SK-N-SH (cell line): ENCODE results near the gene SIX2. TPM values are rescaled to one million over a fixed set of nuclear protein-coding genes. Genes with fewer than 3 reads are reported as not detected.

Experiments
- CTCF ChIA-PET: fragments of 300-600, 350-600 bp; formaldehyde crosslinking; extraction: SDS; loops from one replicate; lab custom pipeline; 2021; lab: Yijun Ruan, JAX
- POLR2A ChIA-PET: fragments of 350-600 bp; sonication (Branson Sonifier 250); formaldehyde crosslinking; extraction: SDS; loops from one replicate; lab custom pipeline; 2020; ENCODE audit warnings: antibody characterized with exemption, inconsistent platforms; lab: Yijun Ruan, JAX
- DNase-seq: peaks from one replicate; pipeline ENCODE4 v3.0.0; 2012
- H2AFZ ChIP-seq: fragments of 200-600 bp; sonication (generic); 2 replicates; pipeline ENCODE4 v1.8.1; 2016; ENCODE audit warnings: antibody characterized with exemption, mild to moderate bottlenecking, low read depth
- H3F3A ChIP-seq: fragments of 200-600 bp; sonication (generic); replicated peaks from 2 replicates; pipeline ENCODE3; 2016; ENCODE audit warnings: antibody characterized with exemption, mild to moderate bottlenecking; ENCODE audit not compliant: insufficient read depth
- H3K27ac ChIP-seq, 2 experiments: fragments of 200-500 bp in 1 of 2; fragments of 200-600 bp in 1 of 2; sonication (Bioruptor generic) in 1 of 2; sonication (generic), shearing (Covaris generic) in 1 of 2; 2 replicates each; pipeline versions ENCODE4 v1.5.1 to v1.6.1; 2014 to 2016; ENCODE audit warnings: low read depth in 2 of 2, inconsistent platforms in 1 of 2, low read length in 1 of 2, mild to moderate bottlenecking in 1 of 2, mixed read lengths in 1 of 2
- H3K27me3 ChIP-seq: fragments of 200-600 bp; sonication (generic), shearing (Covaris generic); 2 replicates; pipeline ENCODE4 v1.6.1; 2016; ENCODE audit warnings: mixed run types; ENCODE audit not compliant: insufficient read depth
- H3K36me3 ChIP-seq, 2 experiments: fragments of 200-500 bp in 1 of 2; fragments of 200-600 bp in 1 of 2; sonication (Bioruptor generic) in 1 of 2; sonication (generic) in 1 of 2; replicated peaks in 1 of 2; 2 replicates each; pipeline versions ENCODE3 to v1.5.1; 2014 to 2016; ENCODE audit warnings: low read length in 1 of 2, mild to moderate bottlenecking in 1 of 2; ENCODE audit not compliant: insufficient read depth in 2 of 2, control insufficient read depth in 1 of 2
- H3K4me1 ChIP-seq, 2 experiments: fragments of 200-500 bp in 1 of 2; fragments of 200-600 bp in 1 of 2; sonication (Bioruptor generic) in 1 of 2; sonication (generic), shearing (Covaris generic) in 1 of 2; 2 replicates each; pipeline versions ENCODE4 v1.5.1 to v1.6.1; 2014 to 2016; ENCODE audit warnings: low read depth in 1 of 2, low read length in 1 of 2, mixed run types in 1 of 2; ENCODE audit not compliant: insufficient read depth in 2 of 2, control insufficient read depth in 1 of 2
- H3K4me2 ChIP-seq: fragments of 200-600 bp; sonication (generic), shearing (Covaris generic); 2 replicates; pipeline ENCODE4 v1.6.1; 2017; ENCODE audit warnings: mixed run types
- H3K4me3 ChIP-seq, 2 experiments: fragments of 200-500 bp in 1 of 2; fragments of 200-600 bp in 1 of 2; sonication (Bioruptor generic) in 1 of 2; sonication (generic), shearing (Covaris generic) in 1 of 2; 2 replicates each; pipeline versions ENCODE4 v1.5.1 to v1.8.1; 2014 to 2016; ENCODE audit warnings: low read depth in 2 of 2, inconsistent platforms in 1 of 2, low read length in 1 of 2, mild to moderate bottlenecking in 1 of 2, mixed read lengths in 1 of 2, moderate library complexity in 1 of 2
- H3K79me2 ChIP-seq: fragments of 200-600 bp; sonication (generic); 2 replicates; pipeline ENCODE4 v1.8.1; 2017; ENCODE audit warnings: mild to moderate bottlenecking; ENCODE audit not compliant: insufficient read depth
- H3K9ac ChIP-seq: fragments of 200-600 bp; sonication (generic); 2 replicates; pipeline ENCODE4 v1.6.1; 2017; ENCODE audit warnings: mixed run types
- H3K9me2 ChIP-seq: fragments of 200-600 bp; sonication (generic); 2 replicates; pipeline ENCODE4 v1.6.1; 2017; ENCODE audit warnings: mixed run types
- H3K9me3 ChIP-seq: fragments of 200-600 bp; sonication (generic); 2 replicates; pipeline ENCODE4 v1.6.1; 2017; ENCODE audit warnings: mixed run types, mild to moderate bottlenecking, moderate library complexity
- H4K20me1 ChIP-seq: fragments of 200-600 bp; sonication (generic); 2 replicates; pipeline ENCODE4 v1.6.1; 2017; ENCODE audit warnings: mild to moderate bottlenecking, mixed run types; ENCODE audit not compliant: insufficient read depth
- CHD2 ChIP-seq: fragments of 150-350 bp; IDR thresholded peaks from 2 replicates; pipeline ENCODE4 v1.6.1; 2018; ENCODE audit warnings: low read length; ENCODE audit not compliant: partially characterized antibody
- ELF1 ChIP-seq: IDR thresholded peaks from 2 replicates; pipeline ENCODE4 v1.4.0; 2012
- FOSL2 ChIP-seq: IDR thresholded peaks from 2 replicates; pipeline ENCODE4 v1.4.0; 2012; ENCODE audit warnings: low read depth, mild to moderate bottlenecking, moderate library complexity, borderline replicate concordance
- FOXM1 ChIP-seq: IDR thresholded peaks from 2 replicates; pipeline ENCODE4 v1.4.0; 2012; ENCODE audit warnings: low read depth, mild to moderate bottlenecking
- GATA2 ChIP-seq: sonication (generic); formaldehyde crosslinking; IDR thresholded peaks from 2 replicates; pipeline ENCODE4 v1.5.0; 2020; ENCODE audit warnings: mild to moderate bottlenecking, missing genetic modification reagents
- JUND ChIP-seq: IDR thresholded peaks from 2 replicates; pipeline ENCODE4 v1.4.0; 2012
- MXI1 ChIP-seq: IDR thresholded peaks from 2 replicates; pipeline ENCODE4 v1.6.1; 2012; ENCODE audit warnings: mild to moderate bottlenecking, low read depth, low read length, improper control_type of control experiment
- NFIC ChIP-seq: IDR thresholded peaks from 2 replicates; pipeline ENCODE4 v1.4.0; 2012; ENCODE audit warnings: borderline replicate concordance
- POLR2AphosphoS5 ChIP-seq: IDR thresholded peaks from 2 replicates; pipeline ENCODE4 v1.6.1; 2012; ENCODE audit warnings: low read depth, low read length
- RAD21 ChIP-seq: IDR thresholded peaks from 2 replicates; pipeline ENCODE4 v1.6.1; 2012; ENCODE audit warnings: mild to moderate bottlenecking, low read length
- RCOR1 ChIP-seq: fragments of 150-350 bp; IDR thresholded peaks from 2 replicates; pipeline ENCODE4 v1.6.1; 2017; ENCODE audit warnings: antibody characterized with exemption, low read length
- SIN3A ChIP-seq: IDR thresholded peaks from 2 replicates; pipeline ENCODE4 v1.6.1; 2012; ENCODE audit warnings: low read depth, mild to moderate bottlenecking, low read length, moderate library complexity, borderline replicate concordance
- SMC3 ChIP-seq: IDR thresholded peaks from 2 replicates; pipeline ENCODE4 v1.6.1; 2012; ENCODE audit warnings: low read depth, low read length, improper control_type of control experiment
- TAF1 ChIP-seq: IDR thresholded peaks from 2 replicates; pipeline ENCODE4 v1.6.1; 2012; ENCODE audit warnings: low read depth, mild to moderate bottlenecking, low read length, moderate library complexity, borderline replicate concordance
- TEAD4 ChIP-seq: IDR thresholded peaks from 2 replicates; pipeline ENCODE4 v1.4.0; 2012; ENCODE audit warnings: mild to moderate bottlenecking, borderline replicate concordance; ENCODE audit not compliant: insufficient read depth
- YY1 ChIP-seq: IDR thresholded peaks from 2 replicates; pipeline ENCODE4 v1.4.0; 2012; ENCODE audit warnings: low read depth, mild to moderate bottlenecking
- WGBS: methylation state at CpG from one replicate; pipeline ENCODE4 v1.1.6; 2017; ENCODE audit warnings: low lambda C conversion rate; 5-methylcytosine and 5-hydroxymethylcytosine counted together
- polyA plus RNA-seq, 3 experiments: library from polyadenylated mRNA; depleted of rRNA; stranded (reverse); fragments of >200 nt; gene quantifications; 2 replicates each; pipeline ENCODE4 v1.2.3, GENCODE V29; 2012
- TF ChIP-seq, protein P1 (sequence below): IDR thresholded peaks from 2 replicates; pipeline ENCODE4; 2012
- TF ChIP-seq, protein P2 (sequence below): IDR thresholded peaks from 2 replicates; pipeline ENCODE4 v1.4.0; 2012; ENCODE audit warnings: low read depth, borderline replicate concordance
- TF ChIP-seq, protein P3 (sequence below): IDR thresholded peaks from 2 replicates; pipeline ENCODE4 v1.4.0; 2012; ENCODE audit warnings: low read depth, borderline replicate concordance
- TF ChIP-seq, protein P4 (sequence below): IDR thresholded peaks from 2 replicates; pipeline ENCODE4 v1.4.0; 2012; ENCODE audit warnings: low read depth
- TF ChIP-seq, protein P5 (sequence below): fragments of 200-600 bp; sonication (generic); IDR thresholded peaks from 2 replicates; pipeline ENCODE4 v1.6.1; 2017; ENCODE audit warnings: antibody characterized with exemption, mild to moderate bottlenecking, moderate library complexity

Gene SIX2
- polyA plus RNA-seq, 1 of the 3 experiments (the other 2 are of a cell fraction) = 0.76 TPM

DNA sequence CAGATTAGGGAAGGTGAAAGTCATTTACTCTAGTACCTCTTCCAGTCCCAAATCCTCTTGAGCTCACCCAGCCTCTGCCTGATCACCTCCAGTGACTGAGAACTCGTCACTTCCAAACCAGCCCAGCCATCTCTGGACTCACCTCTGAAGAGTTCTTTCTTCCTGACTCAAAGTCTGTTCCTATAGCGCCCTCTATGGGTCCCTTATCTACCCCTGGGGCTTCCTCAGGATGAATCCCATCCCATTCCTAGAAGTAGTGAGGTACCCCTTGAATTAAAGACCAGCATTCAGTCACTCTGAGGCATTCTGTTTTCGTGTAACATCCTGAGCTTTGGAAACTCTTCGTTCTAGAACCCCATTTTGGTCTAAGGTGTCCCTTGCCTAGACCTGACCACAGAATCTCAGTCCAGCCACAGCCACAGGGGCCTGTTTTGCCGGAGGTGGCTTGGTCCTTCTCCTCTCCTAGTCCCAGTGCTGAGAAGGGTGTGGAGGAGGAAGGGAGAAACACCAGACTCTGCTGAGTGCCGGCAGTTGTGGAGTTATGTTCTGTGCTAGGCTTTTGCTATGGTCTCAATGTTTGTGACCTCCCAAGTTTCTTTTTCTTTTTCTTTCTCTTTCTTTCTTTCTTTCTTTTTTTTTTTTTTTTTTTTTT is 35.1 kb downstream of the SIX2 start:
- H3K36me3 ChIP-seq = no peaks in the 10 kb centered on the region
- peaks cover 0 to 7% of the 10 kb centered on the region in 2 experiments; a peak in 1 of 4 replicates for H3K4me1 ChIP-seq
- POLR2A ChIA-PET = interaction anchor here (0.5 kb wide), 1 partner anchor 796 kb away, joined by 3 read pairs; no protein-coding TSS in a partner anchor

DNA sequence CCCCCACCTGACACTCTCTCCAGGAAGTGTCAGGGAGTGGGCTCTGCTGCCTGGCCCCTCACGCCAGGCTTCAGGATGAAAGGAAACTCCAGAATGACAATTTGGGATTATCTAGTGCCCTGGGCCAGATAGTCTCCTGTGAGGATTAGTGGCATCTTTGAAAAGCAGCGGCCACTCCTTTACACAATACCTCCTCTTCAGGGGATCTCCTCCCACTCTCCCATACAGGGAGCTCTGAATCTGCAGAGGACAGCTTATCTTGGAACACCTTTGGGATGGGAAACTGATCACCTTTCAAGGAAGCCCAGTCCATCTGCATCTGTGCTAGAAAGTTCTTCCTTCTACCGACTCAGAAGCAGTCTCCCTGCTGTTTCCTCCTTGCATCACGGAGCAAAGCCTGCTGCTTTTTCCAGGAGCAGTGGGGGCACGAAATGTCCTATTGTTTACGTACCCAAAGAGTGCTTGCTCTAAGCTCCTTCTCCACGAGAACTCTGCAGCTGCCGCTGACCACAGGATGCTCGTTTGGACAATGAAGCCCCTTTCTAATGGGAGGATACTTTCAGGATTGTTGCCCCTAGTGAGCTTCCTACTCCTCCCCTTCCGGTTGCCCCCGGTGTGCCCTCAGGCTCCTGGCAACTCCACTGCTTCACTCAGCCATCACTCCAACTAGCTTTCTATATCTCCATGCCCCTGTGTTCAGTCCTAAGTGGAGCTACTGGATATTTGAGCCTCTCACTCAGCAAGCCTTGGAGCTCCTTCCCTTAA is 36.3 kb downstream of the SIX2 start:
- Histone ChIP-seq H3K4me2 (no peak overlapping the region), H3K4me1 (peaks cover 0 to 7% of the 10 kb centered on the region in 2 experiments; a peak in 1 of 4 replicates), H4K20me1 (no peaks in the 10 kb centered on the region), H2AFZ (peak overlapping the region; percentile 44), H3K36me3 (no peaks in the 10 kb centered on the region), H3K9ac (no peak overlapping the region), H3K9me2 (no peaks in the 10 kb centered on the region), H3F3A (no peaks in the 10 kb centered on the region), H3K9me3 (no peaks in the 10 kb centered on the region), H3K27me3 (no peaks in the 10 kb centered on the region), H3K4me3 (no peak overlapping the region), H3K79me2 (no peaks in the 10 kb centered on the region), H3K27ac (no peak overlapping the region)
- TF ChIP-seq POLR2AphosphoS5 (no peak), RCOR1 (no peak), JUND (no peak), TEAD4 (no peak), FOXM1 (no peak), NFIC (no peak), SIN3A (no peak), CHD2 (no peak)
- TF ChIP-seq, protein P1, sequence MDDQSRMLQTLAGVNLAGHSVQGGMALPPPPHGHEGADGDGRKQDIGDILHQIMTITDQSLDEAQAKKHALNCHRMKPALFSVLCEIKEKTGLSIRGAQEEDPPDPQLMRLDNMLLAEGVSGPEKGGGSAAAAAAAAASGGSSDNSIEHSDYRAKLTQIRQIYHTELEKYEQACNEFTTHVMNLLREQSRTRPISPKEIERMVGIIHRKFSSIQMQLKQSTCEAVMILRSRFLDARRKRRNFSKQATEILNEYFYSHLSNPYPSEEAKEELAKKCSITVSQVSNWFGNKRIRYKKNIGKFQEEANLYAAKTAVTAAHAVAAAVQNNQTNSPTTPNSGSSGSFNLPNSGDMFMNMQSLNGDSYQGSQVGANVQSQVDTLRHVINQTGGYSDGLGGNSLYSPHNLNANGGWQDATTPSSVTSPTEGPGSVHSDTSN = no peak
- TF ChIP-seq, protein P2, sequence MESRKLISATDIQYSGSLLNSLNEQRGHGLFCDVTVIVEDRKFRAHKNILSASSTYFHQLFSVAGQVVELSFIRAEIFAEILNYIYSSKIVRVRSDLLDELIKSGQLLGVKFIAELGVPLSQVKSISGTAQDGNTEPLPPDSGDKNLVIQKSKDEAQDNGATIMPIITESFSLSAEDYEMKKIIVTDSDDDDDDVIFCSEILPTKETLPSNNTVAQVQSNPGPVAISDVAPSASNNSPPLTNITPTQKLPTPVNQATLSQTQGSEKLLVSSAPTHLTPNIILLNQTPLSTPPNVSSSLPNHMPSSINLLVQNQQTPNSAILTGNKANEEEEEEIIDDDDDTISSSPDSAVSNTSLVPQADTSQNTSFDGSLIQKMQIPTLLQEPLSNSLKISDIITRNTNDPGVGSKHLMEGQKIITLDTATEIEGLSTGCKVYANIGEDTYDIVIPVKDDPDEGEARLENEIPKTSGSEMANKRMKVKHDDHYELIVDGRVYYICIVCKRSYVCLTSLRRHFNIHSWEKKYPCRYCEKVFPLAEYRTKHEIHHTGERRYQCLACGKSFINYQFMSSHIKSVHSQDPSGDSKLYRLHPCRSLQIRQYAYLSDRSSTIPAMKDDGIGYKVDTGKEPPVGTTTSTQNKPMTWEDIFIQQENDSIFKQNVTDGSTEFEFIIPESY = no peak
- TF ChIP-seq, protein P3, sequence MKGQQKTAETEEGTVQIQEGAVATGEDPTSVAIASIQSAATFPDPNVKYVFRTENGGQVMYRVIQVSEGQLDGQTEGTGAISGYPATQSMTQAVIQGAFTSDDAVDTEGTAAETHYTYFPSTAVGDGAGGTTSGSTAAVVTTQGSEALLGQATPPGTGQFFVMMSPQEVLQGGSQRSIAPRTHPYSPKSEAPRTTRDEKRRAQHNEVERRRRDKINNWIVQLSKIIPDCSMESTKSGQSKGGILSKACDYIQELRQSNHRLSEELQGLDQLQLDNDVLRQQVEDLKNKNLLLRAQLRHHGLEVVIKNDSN = no peak
- TF ChIP-seq, protein P4, sequence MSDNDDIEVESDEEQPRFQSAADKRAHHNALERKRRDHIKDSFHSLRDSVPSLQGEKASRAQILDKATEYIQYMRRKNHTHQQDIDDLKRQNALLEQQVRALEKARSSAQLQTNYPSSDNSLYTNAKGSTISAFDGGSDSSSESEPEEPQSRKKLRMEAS = no peak
- ChIA-PET CTCF (interaction anchor here (0.8 to 13.2 kb wide), 22 partner anchors 8 to 605 kb away, joined by 3 to 130 read pairs (median 4); no protein-coding TSS in a partner anchor), POLR2A (interaction anchor here (0.6 to 1.0 kb wide), 2 partner anchors 285 to 580 kb away, joined by 3 read pairs; no protein-coding TSS in a partner anchor)
- WGBS = 64% methylated on average over 11 of the region's 11 CpGs
- no peak for DNase-seq

More for the DNA sequence above, 35.1 kb downstream of the SIX2 start:
- CTCF ChIA-PET = interaction anchor here (0.6 to 13.2 kb wide), 25 partner anchors 7 to 930 kb away, joined by 3 to 130 read pairs (median 4); no protein-coding TSS in a partner anchor
- Histone ChIP-seq H2AFZ (no peak overlapping the region), H3K27me3 (no peaks in the 10 kb centered on the region), H3K27ac (no peak overlapping the region), H3F3A (no peaks in the 10 kb centered on the region), H3K9me2 (no peaks in the 10 kb centered on the region), H3K79me2 (no peaks in the 10 kb centered on the region), H4K20me1 (no peaks in the 10 kb centered on the region), H3K4me2 (no peak overlapping the region), H3K9ac (no peak overlapping the region), H3K9me3 (no peaks in the 10 kb centered on the region), H3K4me3 (no peak overlapping the region)
- 44% methylated on average over 5 of the region's 6 CpGs for WGBS
- DNase-seq = peak; percentile 83
- TF ChIP-seq SMC3 = peak; percentile 46; the same call in 1 of the 2 replicates
- TF ChIP-seq MXI1 = no peak
- TF ChIP-seq TEAD4 = no peak
- TF ChIP-seq ELF1 = no peak
- TF ChIP-seq CHD2 = peak; percentile 30
- TF ChIP-seq GATA2 = no peak
- peak; percentile 31; the same call in 1 of the 2 replicates for TF ChIP-seq RCOR1
- TF ChIP-seq, protein P5, sequence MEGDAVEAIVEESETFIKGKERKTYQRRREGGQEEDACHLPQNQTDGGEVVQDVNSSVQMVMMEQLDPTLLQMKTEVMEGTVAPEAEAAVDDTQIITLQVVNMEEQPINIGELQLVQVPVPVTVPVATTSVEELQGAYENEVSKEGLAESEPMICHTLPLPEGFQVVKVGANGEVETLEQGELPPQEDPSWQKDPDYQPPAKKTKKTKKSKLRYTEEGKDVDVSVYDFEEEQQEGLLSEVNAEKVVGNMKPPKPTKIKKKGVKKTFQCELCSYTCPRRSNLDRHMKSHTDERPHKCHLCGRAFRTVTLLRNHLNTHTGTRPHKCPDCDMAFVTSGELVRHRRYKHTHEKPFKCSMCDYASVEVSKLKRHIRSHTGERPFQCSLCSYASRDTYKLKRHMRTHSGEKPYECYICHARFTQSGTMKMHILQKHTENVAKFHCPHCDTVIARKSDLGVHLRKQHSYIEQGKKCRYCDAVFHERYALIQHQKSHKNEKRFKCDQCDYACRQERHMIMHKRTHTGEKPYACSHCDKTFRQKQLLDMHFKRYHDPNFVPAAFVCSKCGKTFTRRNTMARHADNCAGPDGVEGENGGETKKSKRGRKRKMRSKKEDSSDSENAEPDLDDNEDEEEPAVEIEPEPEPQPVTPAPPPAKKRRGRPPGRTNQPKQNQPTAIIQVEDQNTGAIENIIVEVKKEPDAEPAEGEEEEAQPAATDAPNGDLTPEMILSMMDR = peak; percentile 70
- no peak for TF ChIP-seq YY1
- TF ChIP-seq RAD21 = peak; percentile 90
- TF ChIP-seq JUND = no peak
- no peak for TF ChIP-seq FOSL2
- TF ChIP-seq TAF1 = no peak
